A549 (cell line): ENCODE results near the gene ERH. TPM values are rescaled to one million over a fixed set of nuclear protein-coding genes. Genes with fewer than 3 reads are reported as not detected.

ENCODE experiments used
- ATAC-seq, 2 experiments: fragments of 200-7000 bp in 1 of 2; fragments of >200 bp in 1 of 2; cut with Nextera tagmentation in 1 of 2; cut with Tn5 transposase in 1 of 2; 3 replicates each; pipeline versions ENCODE4 v1.8.0 to v1.9.1; 2018 to 2020; ENCODE audit warnings: mild to moderate bottlenecking in 1 of 2, moderate library complexity in 1 of 2
- CTCF ChIA-PET: fragments of 300-600 bp; sonication (Branson Sonifier 250); formaldehyde crosslinking; extraction: SDS; loops from one replicate; lab custom pipeline; 2021; ENCODE audit warnings: antibody characterized with exemption, inconsistent platforms; lab: Yijun Ruan, JAX
- POLR2A ChIA-PET: fragments of 350-600 bp; formaldehyde crosslinking; extraction: SDS; loops from one replicate; lab custom pipeline; 2021; ENCODE audit warnings: antibody characterized with exemption, inconsistent platforms; lab: Yijun Ruan, JAX
- DNase-seq, 2 experiments: peaks; one replicate each; pipeline versions ENCODE4 v3.0.0 to v3.0.0-alpha.2; 2011 to 2016; ENCODE audit warnings: low read depth in 1 of 2, low spot score in 1 of 2
- FAIRE-seq: peaks from 2 replicates; lab custom pipeline; 2011; peaks lifted over from hg19 to GRCh38; lab: Jason Lieb, UNC
- H3K27ac ChIP-seq, 2 experiments: fragments of >200 bp; sonication (Bioruptor Twin); formaldehyde crosslinking; 3 replicates each; pipeline ENCODE4 v1.5.1; 2016 to 2017
- H3K4me1 ChIP-seq: fragments of >200 bp; sonication (Bioruptor Twin); formaldehyde crosslinking; 3 replicates; pipeline ENCODE4 v1.6.1; 2016
- H3K4me2 ChIP-seq: fragments of >200 bp; sonication (Bioruptor Twin); formaldehyde crosslinking; 3 replicates; pipeline ENCODE4 v1.6.1; 2016
- H3K4me3 ChIP-seq: fragments of >200 bp; sonication (Bioruptor Twin); formaldehyde crosslinking; 3 replicates; pipeline ENCODE4 v1.5.1; 2016
- H3K9me3 ChIP-seq: fragments of >200 bp; sonication (Bioruptor Twin); formaldehyde crosslinking; 3 replicates; pipeline ENCODE4 v1.6.1; 2016
- EHF ChIP-seq: fragments of 250-450 bp; sonication (Bioruptor Pico); IDR thresholded peaks from 2 replicates; pipeline ENCODE4 v1.5.0; 2020; ENCODE audit warnings: mild to moderate bottlenecking
- EP300 ChIP-seq, 2 experiments: fragments of >200 bp; sonication (Bioruptor Twin); formaldehyde crosslinking; IDR thresholded peaks; 2 replicates in 1 of 2; 3 replicates in 1 of 2; pipeline ENCODE4 v1.6.1; 2016 to 2017
- ESRRA ChIP-seq: fragments of 150-350 bp; IDR thresholded peaks from 2 replicates; pipeline ENCODE4 v1.6.1; 2014; ENCODE audit warnings: mild to moderate bottlenecking, low read length, borderline replicate concordance
- FOSL2 ChIP-seq, 2 experiments: fragments of 450-650 bp in 1 of 2; fragments of >200 bp in 1 of 2; sonication (Bioruptor Twin) in 1 of 2; formaldehyde crosslinking; IDR thresholded peaks; 2 replicates each; pipeline versions ENCODE4 v1.5.0 to v1.6.1; 2016 to 2020; ENCODE audit warnings: mild to moderate bottlenecking in 1 of 2, moderate library complexity in 1 of 2
- HDAC2 ChIP-seq: fragments of 200-600 bp; sonication (generic); IDR thresholded peaks from 2 replicates; pipeline ENCODE4 v1.6.1; 2016
- HOXB5 ChIP-seq: fragments of 250-450 bp; sonication (Bioruptor Pico); IDR thresholded peaks from 2 replicates; pipeline ENCODE4 v1.5.0; 2020; ENCODE audit warnings: mild to moderate bottlenecking, moderate library complexity
- JUN ChIP-seq, 2 experiments: fragments of >200 bp; sonication (Bioruptor Twin); formaldehyde crosslinking; IDR thresholded peaks; 2 replicates in 1 of 2; 3 replicates in 1 of 2; pipeline ENCODE4 v1.6.1; 2016 to 2017
- MAFK ChIP-seq: fragments of 450-650 bp; IDR thresholded peaks from 2 replicates; pipeline ENCODE4 v1.6.1; 2014; ENCODE audit not compliant: partially characterized antibody
- MAZ ChIP-seq: fragments of 150-350 bp; IDR thresholded peaks from 2 replicates; pipeline ENCODE4 v1.6.1; 2014; ENCODE audit warnings: antibody characterized with exemption, low read depth, low read length, borderline replicate concordance
- MYC ChIP-seq: IDR thresholded peaks from 2 replicates; pipeline ENCODE4 v1.6.1; 2012; ENCODE audit warnings: mild to moderate bottlenecking, inconsistent platforms, low read length, improper control_type of control experiment, borderline replicate concordance
- NPAS2 ChIP-seq: fragments of 250-450 bp; sonication (Bioruptor Pico); IDR thresholded peaks from 2 replicates; pipeline ENCODE4 v1.8.0; 2022; ENCODE audit warnings: mild to moderate bottlenecking, moderate library complexity, borderline replicate concordance
- PHF8 ChIP-seq: fragments of 200-600 bp; sonication (generic); IDR thresholded peaks from 2 replicates; pipeline ENCODE4 v1.6.1; 2016; ENCODE audit warnings: low read depth, mild to moderate bottlenecking, antibody characterized with exemption, moderate library complexity, borderline replicate concordance
- POLR2A ChIP-seq: IDR thresholded peaks from 2 replicates; pipeline ENCODE4 v1.6.1; 2012; ENCODE audit warnings: mild to moderate bottlenecking, low read length
- RAD21 ChIP-seq, 2 experiments: fragments of >200 bp in 1 of 2; sonication (Bioruptor Twin) in 1 of 2; formaldehyde crosslinking in 1 of 2; IDR thresholded peaks in 1 of 2; conservative IDR thresholded peaks in 1 of 2; 2 replicates in 1 of 2; 3 replicates in 1 of 2; pipeline ENCODE4 v1.6.1; 2012 to 2018; ENCODE audit warnings: inconsistent platforms in 1 of 2
- RCOR1 ChIP-seq: fragments of 150-350 bp; IDR thresholded peaks from 2 replicates; pipeline ENCODE4 v1.6.1; 2014; ENCODE audit warnings: antibody characterized with exemption, low read length, low read depth
- RNF2 ChIP-seq: fragments of 200-600 bp; sonication (generic); IDR thresholded peaks from 2 replicates; pipeline ENCODE4 v1.6.1; 2016; ENCODE audit warnings: low read depth, mild to moderate bottlenecking, antibody characterized with exemption, moderate library complexity, borderline replicate concordance
- SMC3 ChIP-seq: fragments of >200 bp; sonication (Bioruptor Twin); formaldehyde crosslinking; IDR thresholded peaks from 3 replicates; pipeline ENCODE4 v1.6.1; 2018; ENCODE audit warnings: inconsistent platforms
- WGBS: methylation state at CpG from one replicate; pipeline ENCODE4 v1.1.6; 2017; ENCODE audit errors: missing lambda C conversion rate; 5-methylcytosine and 5-hydroxymethylcytosine counted together
- polyA plus RNA-seq, 4 experiments: library from polyadenylated mRNA; depleted of rRNA in 3 of 4; stranded (reverse); fragments of >200 nt; fragmentation: RNase III in 1 of 4; extraction: RNeasy Plus Mini Kit Qiagen cat#74134 plus additional on column Dnase treatment in 1 of 4; gene quantifications; 2 replicates in 3 of 4; 3 replicates in 1 of 4; pipeline ENCODE4 v1.2.3, GENCODE V29; 2011 to 2017
- TF ChIP-seq, protein P1 (sequence below): fragments of 150-350 bp; IDR thresholded peaks from 2 replicates; pipeline ENCODE4 v1.6.1; 2014; ENCODE audit warnings: low read depth, mild to moderate bottlenecking, low read length
- TF ChIP-seq, protein P2 (sequence below): IDR thresholded peaks from 2 replicates; pipeline ENCODE4 v1.6.1; 2012
- TF ChIP-seq, protein P3 (sequence below): fragments of 450-650 bp; IDR thresholded peaks from 2 replicates; pipeline ENCODE4 v1.6.1; 2014; ENCODE audit warnings: antibody characterized with exemption
- TF ChIP-seq, protein P4 (sequence below): IDR thresholded peaks from 2 replicates; pipeline ENCODE4 v1.6.1; 2012; ENCODE audit warnings: low read depth, borderline replicate concordance
- TF ChIP-seq, protein P5 (sequence below): fragments of 250-450 bp; sonication (Bioruptor Pico); IDR thresholded peaks from 2 replicates; pipeline ENCODE4 v1.5.0; 2020; ENCODE audit warnings: low read depth, mild to moderate bottlenecking, moderate library complexity
- TF ChIP-seq, protein P6 (sequence below): fragments of >200 bp; sonication (Bioruptor Twin); formaldehyde crosslinking; IDR thresholded peaks from 3 replicates; pipeline ENCODE4 v1.6.1; 2016

The ERH gene
- polyA plus RNA-seq, 2 of the 4 experiments (the other 2 are of a cell fraction), result 377 to 562 TPM

DNA sequence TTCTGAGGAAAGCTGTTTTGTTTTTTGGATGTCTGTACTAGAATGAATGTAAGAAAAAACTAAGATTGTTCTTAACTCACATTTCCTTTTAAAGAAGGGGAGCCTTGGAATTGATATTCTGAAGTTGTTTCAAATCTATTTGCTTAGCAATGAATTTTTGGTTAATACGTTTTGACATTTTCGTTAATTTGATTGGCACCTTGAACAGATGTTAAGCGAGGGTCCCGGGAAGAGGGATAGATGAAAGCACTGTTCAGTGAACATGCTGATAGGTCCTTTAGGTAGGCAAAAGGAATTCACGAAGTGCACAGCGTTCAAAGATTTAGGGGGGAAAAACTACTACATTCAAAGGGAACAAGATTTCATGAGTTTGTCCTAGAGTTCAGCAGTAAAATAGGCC, 2.1 kb upstream of the ERH start:
- peak overlapping the region; percentile 92 for H3K4me3 ChIP-seq
- TF ChIP-seq EHF (no peak), HOXB5 (no peak), PHF8 (no peak), RNF2 (no peak), ESRRA (no peak), FOSL2 (IDR thresholded peaks at IDR 0.05) (no peak), FOSL2 (CRISPR knock-in tag; IDR thresholded peaks at IDR 0.05) (no peak), MAZ (no peak), MAFK (no peak), SMC3 (no peak), NPAS2 (CRISPR knock-in tag) (no peak), RAD21 (conservative IDR thresholded peaks at IDR 0.05 in 1 of 2, IDR thresholded peaks at IDR 0.05 in 1 of 2) (no peak), HDAC2 (no peak), JUN (IDR thresholded peaks at IDR 0.05) (no peak)
- TF ChIP-seq, protein P1, sequence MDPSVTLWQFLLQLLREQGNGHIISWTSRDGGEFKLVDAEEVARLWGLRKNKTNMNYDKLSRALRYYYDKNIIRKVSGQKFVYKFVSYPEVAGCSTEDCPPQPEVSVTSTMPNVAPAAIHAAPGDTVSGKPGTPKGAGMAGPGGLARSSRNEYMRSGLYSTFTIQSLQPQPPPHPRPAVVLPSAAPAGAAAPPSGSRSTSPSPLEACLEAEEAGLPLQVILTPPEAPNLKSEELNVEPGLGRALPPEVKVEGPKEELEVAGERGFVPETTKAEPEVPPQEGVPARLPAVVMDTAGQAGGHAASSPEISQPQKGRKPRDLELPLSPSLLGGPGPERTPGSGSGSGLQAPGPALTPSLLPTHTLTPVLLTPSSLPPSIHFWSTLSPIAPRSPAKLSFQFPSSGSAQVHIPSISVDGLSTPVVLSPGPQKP, result no peak
- TF ChIP-seq, protein P2, sequence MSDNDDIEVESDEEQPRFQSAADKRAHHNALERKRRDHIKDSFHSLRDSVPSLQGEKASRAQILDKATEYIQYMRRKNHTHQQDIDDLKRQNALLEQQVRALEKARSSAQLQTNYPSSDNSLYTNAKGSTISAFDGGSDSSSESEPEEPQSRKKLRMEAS, result no peak
- TF ChIP-seq, protein P3, sequence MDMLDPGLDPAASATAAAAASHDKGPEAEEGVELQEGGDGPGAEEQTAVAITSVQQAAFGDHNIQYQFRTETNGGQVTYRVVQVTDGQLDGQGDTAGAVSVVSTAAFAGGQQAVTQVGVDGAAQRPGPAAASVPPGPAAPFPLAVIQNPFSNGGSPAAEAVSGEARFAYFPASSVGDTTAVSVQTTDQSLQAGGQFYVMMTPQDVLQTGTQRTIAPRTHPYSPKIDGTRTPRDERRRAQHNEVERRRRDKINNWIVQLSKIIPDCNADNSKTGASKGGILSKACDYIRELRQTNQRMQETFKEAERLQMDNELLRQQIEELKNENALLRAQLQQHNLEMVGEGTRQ, result no peak
- TF ChIP-seq, protein P4, sequence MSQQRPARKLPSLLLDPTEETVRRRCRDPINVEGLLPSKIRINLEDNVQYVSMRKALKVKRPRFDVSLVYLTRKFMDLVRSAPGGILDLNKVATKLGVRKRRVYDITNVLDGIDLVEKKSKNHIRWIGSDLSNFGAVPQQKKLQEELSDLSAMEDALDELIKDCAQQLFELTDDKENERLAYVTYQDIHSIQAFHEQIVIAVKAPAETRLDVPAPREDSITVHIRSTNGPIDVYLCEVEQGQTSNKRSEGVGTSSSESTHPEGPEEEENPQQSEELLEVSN, result no peak
- TF ChIP-seq, protein P5, sequence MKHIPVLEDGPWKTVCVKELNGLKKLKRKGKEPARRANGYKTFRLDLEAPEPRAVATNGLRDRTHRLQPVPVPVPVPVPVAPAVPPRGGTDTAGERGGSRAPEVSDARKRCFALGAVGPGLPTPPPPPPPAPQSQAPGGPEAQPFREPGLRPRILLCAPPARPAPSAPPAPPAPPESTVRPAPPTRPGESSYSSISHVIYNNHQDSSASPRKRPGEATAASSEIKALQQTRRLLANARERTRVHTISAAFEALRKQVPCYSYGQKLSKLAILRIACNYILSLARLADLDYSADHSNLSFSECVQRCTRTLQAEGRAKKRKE (CRISPR knock-in tag), result no peak
- H3K27ac ChIP-seq, result no peak overlapping the region
- FAIRE-seq, result no peak
- DNase-seq, result no peak
- ChIA-PET POLR2A (no interaction called here), CTCF (no interaction called here)
- peaks cover 38% of the 10 kb centered on the region for H3K4me1 ChIP-seq
- H3K9me3 ChIP-seq, result no peaks in the 10 kb centered on the region
- ATAC-seq, result no peak
- H3K4me2 ChIP-seq, result peak overlapping the region; percentile 87
- 88% methylated on average over 6 of the region's 6 CpGs for WGBS

DNA sequence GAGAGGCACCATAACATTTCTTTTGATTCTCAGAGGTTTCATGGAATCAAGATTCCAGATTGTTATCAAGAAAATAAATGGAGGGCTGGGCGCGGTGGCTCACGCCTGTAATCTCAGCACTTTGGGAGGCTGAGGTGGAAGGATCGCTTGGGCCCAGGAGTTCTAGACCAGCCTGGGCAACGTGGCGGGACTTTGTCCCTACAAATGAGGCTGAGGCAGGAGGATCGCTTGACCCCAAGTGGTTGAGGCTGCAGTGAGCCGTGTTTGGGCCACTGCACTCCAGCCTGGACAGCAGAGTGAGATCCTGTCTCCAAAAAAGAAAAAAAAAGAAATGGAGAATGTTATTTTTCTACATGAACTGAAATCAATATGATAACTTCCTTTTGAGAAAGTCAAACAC, 1.7 kb upstream of the ERH start:
- no peak for FAIRE-seq
- no peak for DNase-seq
- Histone ChIP-seq H3K4me3 (peak overlapping the region; percentile 92), H3K4me1 (peaks cover 38% of the 10 kb centered on the region), H3K9me3 (no peaks in the 10 kb centered on the region), H3K4me2 (peak overlapping the region; percentile 87), H3K27ac (peak overlapping the region in 1 of 2 experiments; percentile 97; a peak in 2 of 6 replicates)
- CTCF ChIA-PET, result no interaction called here
- TF ChIP-seq MAFK, result no peak
- no peak for TF ChIP-seq POLR2A
- no peak for TF ChIP-seq RCOR1
- TF ChIP-seq MYC, result no peak
- TF ChIP-seq EP300 (IDR thresholded peaks at IDR 0.05), result no peak
- TF ChIP-seq, protein P6, sequence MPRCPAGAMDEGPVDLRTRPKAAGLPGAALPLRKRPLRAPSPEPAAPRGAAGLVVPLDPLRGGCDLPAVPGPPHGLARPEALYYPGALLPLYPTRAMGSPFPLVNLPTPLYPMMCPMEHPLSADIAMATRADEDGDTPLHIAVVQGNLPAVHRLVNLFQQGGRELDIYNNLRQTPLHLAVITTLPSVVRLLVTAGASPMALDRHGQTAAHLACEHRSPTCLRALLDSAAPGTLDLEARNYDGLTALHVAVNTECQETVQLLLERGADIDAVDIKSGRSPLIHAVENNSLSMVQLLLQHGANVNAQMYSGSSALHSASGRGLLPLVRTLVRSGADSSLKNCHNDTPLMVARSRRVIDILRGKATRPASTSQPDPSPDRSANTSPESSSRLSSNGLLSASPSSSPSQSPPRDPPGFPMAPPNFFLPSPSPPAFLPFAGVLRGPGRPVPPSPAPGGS, result no peak
- ATAC-seq, result no peak
- POLR2A ChIA-PET, result no interaction called here
- WGBS, result 80% methylated on average over 8 of the region's 8 CpGs
